DND-41 (cell line): ENCODE results near the gene MYT1.

Experiments
- EZH2 ChIP-seq: IDR thresholded peaks from 3 replicates; pipeline ENCODE4 v1.6.1; 2012; ENCODE audit warnings: borderline replicate concordance, low read depth, mild to moderate bottlenecking, moderate library complexity, low read length, inconsistent platforms; ENCODE audit not compliant: severe bottlenecking
- TF ChIP-seq, protein P1 (sequence below): IDR thresholded peaks from 2 replicates; pipeline ENCODE4 v1.5.1; 2012; ENCODE audit warnings: borderline replicate concordance, low read length, moderate library complexity, mild to moderate bottlenecking; ENCODE audit not compliant: poor library complexity, severe bottlenecking; ENCODE audit errors: extremely low read depth

DNA sequence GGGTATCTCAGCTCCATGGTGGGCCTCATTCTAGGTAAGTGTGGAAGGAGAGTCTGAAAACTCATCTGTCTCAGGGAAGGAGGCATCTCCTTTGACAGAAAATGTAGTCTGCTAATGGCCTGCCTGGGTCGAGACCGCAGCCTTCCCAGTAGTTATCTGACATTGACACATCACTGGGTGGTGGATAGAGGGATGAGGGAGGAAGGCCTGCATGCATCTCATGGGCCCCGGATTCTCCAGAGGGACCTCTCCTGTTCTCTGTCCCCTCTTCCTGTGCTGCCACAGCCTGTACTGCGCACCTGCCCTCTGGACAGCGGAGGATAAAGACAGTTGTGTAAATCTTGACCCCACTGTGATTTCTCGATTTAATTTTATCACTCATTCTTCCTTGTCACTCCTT lies 96.0 kb downstream of the MYT1 start:
- TF ChIP-seq, protein P1, sequence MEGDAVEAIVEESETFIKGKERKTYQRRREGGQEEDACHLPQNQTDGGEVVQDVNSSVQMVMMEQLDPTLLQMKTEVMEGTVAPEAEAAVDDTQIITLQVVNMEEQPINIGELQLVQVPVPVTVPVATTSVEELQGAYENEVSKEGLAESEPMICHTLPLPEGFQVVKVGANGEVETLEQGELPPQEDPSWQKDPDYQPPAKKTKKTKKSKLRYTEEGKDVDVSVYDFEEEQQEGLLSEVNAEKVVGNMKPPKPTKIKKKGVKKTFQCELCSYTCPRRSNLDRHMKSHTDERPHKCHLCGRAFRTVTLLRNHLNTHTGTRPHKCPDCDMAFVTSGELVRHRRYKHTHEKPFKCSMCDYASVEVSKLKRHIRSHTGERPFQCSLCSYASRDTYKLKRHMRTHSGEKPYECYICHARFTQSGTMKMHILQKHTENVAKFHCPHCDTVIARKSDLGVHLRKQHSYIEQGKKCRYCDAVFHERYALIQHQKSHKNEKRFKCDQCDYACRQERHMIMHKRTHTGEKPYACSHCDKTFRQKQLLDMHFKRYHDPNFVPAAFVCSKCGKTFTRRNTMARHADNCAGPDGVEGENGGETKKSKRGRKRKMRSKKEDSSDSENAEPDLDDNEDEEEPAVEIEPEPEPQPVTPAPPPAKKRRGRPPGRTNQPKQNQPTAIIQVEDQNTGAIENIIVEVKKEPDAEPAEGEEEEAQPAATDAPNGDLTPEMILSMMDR, result no peak
- TF ChIP-seq EZH2, result no peak
